ENCODE measurements around the gene LRRC8B. TPM values are rescaled to one million over a fixed set of nuclear protein-coding genes. Genes with fewer than 3 reads are reported as not detected.

Gene LRRC8B
- total and polyA plus RNA-seq, 9 of the 15 experiments (the other 6 are each of a cell fraction or from before 2014, with no cell fraction given) = 4.3 to 43.7 (median 14.4) TPM

- peaks cover 56% of the 10 kb centered on the region for H3K79me2 ChIP-seq (ENCODE audit: control insufficient read depth, insufficient read depth, low read length)
- CTCF ChIA-PET (ENCODE audit: low intra/inter-chr PET ratio) = no interaction called here
- POLR2A ChIA-PET = interaction anchor here (0.8 kb wide), 1 partner anchor 9 kb away, joined by 4 read pairs; no protein-coding TSS in a partner anchor
These were observed 32.8 kb downstream of the LRRC8B start for GRCh38 chr1:89557445-89557825.

More at GRCh38 chr1:89557445-89557825, 32.8 kb downstream of the LRRC8B start:
- Histone ChIP-seq H4K20me1 (replicated peaks; ENCODE audit: control insufficient read depth, insufficient read depth, low read length) (no peaks in the 10 kb centered on the region), H3K9me1 (ENCODE audit: control insufficient read depth, insufficient read depth, low read length) (no peaks in the 10 kb centered on the region), H3K9ac (ENCODE audit: insufficient read depth in 1 of 2, low read depth in 2 of 2, low read length in 2 of 2) (no peak overlapping the region), H3K27me3 (ENCODE audit: control insufficient read depth in 2 of 2, insufficient read depth in 2 of 2, low read length in 2 of 2) (no peaks in the 10 kb centered on the region), H3K36me3 (ENCODE audit: control insufficient read depth, insufficient read depth, low read length) (peaks cover 73% of the 10 kb centered on the region; the same call in 2 of the 3 replicates), H3K4me2 (ENCODE audit: insufficient read depth, low read length) (no peak overlapping the region), H3K27ac (ENCODE audit: extremely low read depth, low read depth, low read length) (no peak overlapping the region), H2AFZ (ENCODE audit: low read depth, low read length) (no peak overlapping the region), H3K9me3 (replicated peaks; ENCODE audit: control insufficient read depth, insufficient read depth, low read depth, low read length) (peaks cover 4% of the 10 kb centered on the region; the same call in 1 of the 2 replicates), H3K4me1 (replicated peaks in 1 of 2; ENCODE audit: control insufficient read depth in 2 of 2, insufficient read depth in 2 of 2, low read length in 2 of 2) (peaks cover 0 to 14% of the 10 kb centered on the region in 2 experiments; a peak in 3 of 5 replicates), H3K4me3 (no peak overlapping the region)
- FAIRE-seq = no peak
- 98% methylated on average over 3 of the region's 3 CpGs for WGBS (ENCODE audit: insufficient coverage, low coverage, missing lambda C conversion rate)
- TF ChIP-seq ZNF436 (CRISPR knock-in tag; IDR thresholded peaks at IDR 0.05) (no peak), CTCF (IDR thresholded peaks at IDR 0.05 in 2 of 3, conservative IDR thresholded peaks at IDR 0.05 in 1 of 3; ENCODE audit: insufficient read depth in 2 of 3, low read depth in 1 of 3, low read length in 3 of 3) (no peak)
- in situ Hi-C loops (cut with MboI) (no loop called here), intact Hi-C loops (cut with micrococcal nuclease) (no loop called here)
- no peak for ATAC-seq
- no TSS peak for BruUV-seq (replicated peaks)
- DNase-seq (ENCODE audit: extremely low read depth in 1 of 4, low spot score in 3 of 4) = no peak
